G401 (cell line): Measurements from ENCODE around the gene C4orf50. TPM values are rescaled to one million over a fixed set of nuclear protein-coding genes. Genes with fewer than 3 reads are reported as not detected.
"Not testable (repeated sequence)": the region's sequence is repeated elsewhere in the genome, so short reads cannot be mapped to it uniquely, and the experiment has no call there.

Experiments
- DNase-seq: peaks from one replicate; pipeline ENCODE4 v3.0.0-alpha.2; 2015; ENCODE audit warnings: low spot score
- in situ Hi-C: cut with HindIII; loops from 2 replicates; pipeline ENCODE4 v1.10.0; 2016; ENCODE audit warnings: low sequenced_read_pairs, mixed read lengths
- total RNA-seq: library from RNA; depleted of rRNA; stranded (reverse); fragments of >200 nt; shearing (Covaris generic); gene quantifications from 2 replicates; pipeline ENCODE4 v1.2.3, GENCODE V29; 2014

Gene C4orf50
- total RNA-seq, 1 experiment from 2014 or later = not detected

- in situ Hi-C loops = no loop called here
- no peak for DNase-seq
These were observed 61.2 kb downstream of the C4orf50 start for GRCh38 chr4:5957076-5957475.

- peak; percentile 18 for DNase-seq
- in situ Hi-C loops = no loop called here
These were observed 61.8 kb downstream of the C4orf50 start for GRCh38 chr4:5956285-5957021.

- no peak for DNase-seq
- in situ Hi-C loops = no loop called here
These were observed 62.4 kb downstream of the C4orf50 start for GRCh38 chr4:5955856-5956255.

GRCh38 chr4:5955201-5955821 is 62.9 kb downstream of the C4orf50 start:
- in situ Hi-C loops = no loop called here
- no peak for DNase-seq

GRCh38 chr4:5954056-5954760 is 64.0 kb downstream of the C4orf50 start:
- no peak for DNase-seq
- in situ Hi-C loops = no loop called here

- in situ Hi-C loops = no loop called here
- no peak for DNase-seq
These were observed 65.0 kb downstream of the C4orf50 start for GRCh38 chr4:5952975-5953951.

- DNase-seq = no peak
- in situ Hi-C loops = no loop called here
These were observed 65.8 kb downstream of the C4orf50 start for GRCh38 chr4:5952286-5952974.

GRCh38 chr4:5946653-5947052 is 71.6 kb downstream of the C4orf50 start:
- DNase-seq, in situ Hi-C loops: not testable (repeated sequence)

GRCh38 chr4:5945936-5946335 is 72.3 kb downstream of the C4orf50 start:
- in situ Hi-C loops = no loop called here
- DNase-seq = no peak

GRCh38 chr4:5945171-5945570 is 73.1 kb downstream of the C4orf50 start:
- in situ Hi-C loops = no loop called here
- DNase-seq = no peak

- DNase-seq = no peak
- in situ Hi-C loops = no loop called here
These were observed 74.7 kb downstream of the C4orf50 start for GRCh38 chr4:5943561-5943960.

- DNase-seq = no peak
- in situ Hi-C loops = no loop called here
These were observed 75.3 kb downstream of the C4orf50 start for GRCh38 chr4:5942947-5943346.

GRCh38 chr4:5941601-5942000 is 76.6 kb downstream of the C4orf50 start:
- no peak for DNase-seq
- in situ Hi-C loops = no loop called here

- DNase-seq = no peak
- in situ Hi-C loops = no loop called here
These were observed 77.6 kb downstream of the C4orf50 start for GRCh38 chr4:5940470-5941203.

GRCh38 chr4:5933996-5934831 is 84.0 kb downstream of the C4orf50 start:
- no peak for DNase-seq
- in situ Hi-C loops = no loop called here

GRCh38 chr4:5933116-5933515 is 85.1 kb downstream of the C4orf50 start:
- in situ Hi-C loops = no loop called here

GRCh38 chr4:5932035-5932568 is 86.1 kb downstream of the C4orf50 start:
- in situ Hi-C loops = no loop called here
- no peak for DNase-seq

More at GRCh38 chr4:5933116-5933515, 85.1 kb downstream of the C4orf50 start:
- DNase-seq = peak; percentile 24
